H1 (cell line): Measurements from ENCODE around the gene MRPS6. TPM values are rescaled to one million over a fixed set of nuclear protein-coding genes. Genes with fewer than 3 reads are reported as not detected.

Source experiments
- CTCF ChIA-PET: fragments of 300-600 bp; sonication (Branson Sonifier 250); formaldehyde crosslinking; loops from one replicate; lab custom pipeline; 2021; ENCODE audit not compliant: partially characterized antibody; lab: Charles Lee
- POLR2A ChIA-PET: fragments of 300-600 bp; sonication (Branson Sonifier 250); formaldehyde crosslinking; loops from one replicate; lab custom pipeline; 2021; ENCODE audit warnings: inconsistent platforms; ENCODE audit not compliant: partially characterized antibody; lab: Charles Lee
- DNase-seq, 2 experiments: peaks; one replicate each; pipeline versions ENCODE4 v3.0.0 to v3.0.0-alpha.2; 2010 to 2022; ENCODE audit warnings: low spot score in 2 of 2, low read depth in 1 of 2, mixed read lengths in 1 of 2
- FAIRE-seq: peaks from 2 replicates; lab custom pipeline; 2011; peaks lifted over from hg19 to GRCh38; lab: Jason Lieb, UNC
- H2AFZ ChIP-seq: 2 replicates; pipeline ENCODE4 v1.8.1; 2012; ENCODE audit warnings: low read length, inconsistent platforms
- H2AK5ac ChIP-seq: 2 replicates; pipeline ENCODE4 v1.6.1; 2013; ENCODE audit warnings: low read depth, low read length
- H2BK120ac ChIP-seq: replicated peaks from 2 replicates; pipeline ENCODE3; 2013; ENCODE audit warnings: low read depth, low read length, inconsistent platforms
- H2BK12ac ChIP-seq: 2 replicates; pipeline ENCODE4 v1.6.1; 2013; ENCODE audit warnings: low read depth, low read length
- H2BK15ac ChIP-seq: 2 replicates; pipeline ENCODE4 v1.6.1; 2013; ENCODE audit warnings: low read length
- H2BK20ac ChIP-seq: 2 replicates; pipeline ENCODE4 v1.6.1; 2013; ENCODE audit warnings: low read length
- H2BK5ac ChIP-seq: 2 replicates; pipeline ENCODE4 v1.6.1; 2013; ENCODE audit warnings: low read depth, low read length
- H3K14ac ChIP-seq: 2 replicates; pipeline ENCODE4 v1.6.1; 2013; ENCODE audit warnings: inconsistent platforms; ENCODE audit not compliant: insufficient read length
- H3K18ac ChIP-seq: 2 replicates; pipeline ENCODE4 v1.6.1; 2013; ENCODE audit warnings: low read length; ENCODE audit errors: extremely low read depth
- H3K23ac ChIP-seq: 2 replicates; pipeline ENCODE4 v1.6.1; 2013; ENCODE audit warnings: inconsistent platforms; ENCODE audit not compliant: insufficient read length
- H3K23me2 ChIP-seq: 2 replicates; pipeline ENCODE4 v1.6.1; 2013; ENCODE audit warnings: low read depth, low read length
- H3K27ac ChIP-seq: 2 replicates; pipeline ENCODE4 v1.6.1; 2011; ENCODE audit warnings: low read depth, low read length, inconsistent platforms
- H3K27me3 ChIP-seq, 4 experiments: replicated peaks in 1 of 4; 1 replicate in 1 of 4; 2 replicates in 3 of 4; pipeline versions ENCODE4 v1.6.1 to v1.8.1; 2011 to 2013; ENCODE audit warnings: low read length in 3 of 4, mild to moderate bottlenecking in 3 of 4, inconsistent platforms in 2 of 4, mixed read lengths in 2 of 4, moderate library complexity in 1 of 4; ENCODE audit not compliant: control insufficient read depth in 3 of 4, insufficient read depth in 3 of 4; ENCODE audit errors: extremely low read depth in 1 of 4
- H3K36me3 ChIP-seq, 4 experiments: 2 replicates each; pipeline versions ENCODE4 v1.6.1 to v1.8.1; 2011 to 2013; ENCODE audit warnings: mild to moderate bottlenecking in 4 of 4, low read length in 3 of 4, moderate library complexity in 2 of 4, control low read depth in 1 of 4, inconsistent platforms in 1 of 4; ENCODE audit not compliant: insufficient read depth in 4 of 4, control insufficient read depth in 2 of 4
- H3K4ac ChIP-seq: replicated peaks from 2 replicates; pipeline ENCODE3; 2013; ENCODE audit warnings: low read length, low read depth, mixed read lengths, inconsistent platforms; ENCODE audit not compliant: insufficient read length
- H3K4me1 ChIP-seq, 4 experiments: replicated peaks in 1 of 4; 1 replicate in 1 of 4; 2 replicates in 3 of 4; pipeline versions ENCODE4 v1.6.1 to v1.8.1; 2011 to 2013; ENCODE audit warnings: low read length in 3 of 4, inconsistent platforms in 2 of 4, mixed read lengths in 1 of 4; ENCODE audit not compliant: insufficient read depth in 4 of 4, control insufficient read depth in 3 of 4
- H3K4me2 ChIP-seq, 2 experiments: 2 replicates each; pipeline versions ENCODE4 v1.6.1 to v1.8.1; 2011 to 2013; ENCODE audit warnings: low read depth in 2 of 2, low read length in 2 of 2, control low read depth in 1 of 2, inconsistent platforms in 1 of 2, mild to moderate bottlenecking in 1 of 2; ENCODE audit not compliant: insufficient read depth in 1 of 2
- H3K4me3 ChIP-seq, 4 experiments: fragments of 200-600, 300-600 bp in 1 of 4; sonication (generic), shearing (Covaris generic), sonication (Bioruptor Twin) in 1 of 4; 2 replicates each; pipeline versions ENCODE4 v1.5.1 to v1.8.1; 2011 to 2016; ENCODE audit warnings: low read length in 4 of 4, low read depth in 3 of 4, control low read depth in 2 of 4, inconsistent platforms in 2 of 4, mild to moderate bottlenecking in 2 of 4, mixed read lengths in 1 of 4, moderate library complexity in 1 of 4; ENCODE audit not compliant: insufficient read depth in 2 of 4; ENCODE audit errors: extremely low read depth in 1 of 4
- H3K56ac ChIP-seq: replicated peaks from 2 replicates; pipeline ENCODE3; 2013; ENCODE audit warnings: low read depth, mild to moderate bottlenecking, mixed read lengths, low read length, inconsistent platforms; ENCODE audit not compliant: insufficient read length
- H3K79me1 ChIP-seq: 2 replicates; pipeline ENCODE4 v1.6.1; 2013; ENCODE audit warnings: low read depth, low read length, control low read depth
- H3K79me2 ChIP-seq, 2 experiments: 2 replicates each; pipeline versions ENCODE4 v1.6.1 to v1.8.1; 2012 to 2013; ENCODE audit warnings: low read length in 2 of 2, mild to moderate bottlenecking in 2 of 2, inconsistent platforms in 1 of 2; ENCODE audit not compliant: insufficient read depth in 2 of 2, control insufficient read depth in 1 of 2
- H3K9ac ChIP-seq, 4 experiments: replicated peaks in 1 of 4; 1 replicate in 1 of 4; 2 replicates in 3 of 4; pipeline versions ENCODE4 v1.6.1 to v1.8.1; 2011 to 2013; ENCODE audit warnings: low read depth in 3 of 4, low read length in 3 of 4, control low read depth in 2 of 4, mild to moderate bottlenecking in 2 of 4, moderate library complexity in 2 of 4, inconsistent platforms in 1 of 4; ENCODE audit errors: extremely low read depth in 1 of 4
- H3K9me3 ChIP-seq, 2 experiments: 2 replicates each; pipeline versions ENCODE4 v1.6.1 to v1.8.1; 2012 to 2013; ENCODE audit warnings: mild to moderate bottlenecking in 2 of 2, moderate library complexity in 2 of 2, control low read depth in 1 of 2, inconsistent platforms in 1 of 2, low read depth in 1 of 2, low read length in 1 of 2, mixed read lengths in 1 of 2; ENCODE audit not compliant: insufficient read depth in 2 of 2
- H4K20me1 ChIP-seq, 2 experiments: replicated peaks in 1 of 2; 2 replicates each; pipeline versions ENCODE3 to v1.8.1; 2011 to 2013; ENCODE audit warnings: inconsistent platforms in 2 of 2, low read length in 2 of 2, mild to moderate bottlenecking in 1 of 2; ENCODE audit not compliant: insufficient read depth in 2 of 2, control insufficient read depth in 1 of 2
- H4K5ac ChIP-seq: 2 replicates; pipeline ENCODE4 v1.6.1; 2013; ENCODE audit warnings: low read length, low read depth, mixed read lengths, inconsistent platforms; ENCODE audit not compliant: insufficient read length
- H4K8ac ChIP-seq: 2 replicates; pipeline ENCODE4 v1.8.0; 2013; ENCODE audit warnings: mild to moderate bottlenecking, moderate library complexity, low read length, inconsistent platforms; ENCODE audit not compliant: insufficient read depth; ENCODE audit errors: extremely low read depth
- H4K91ac ChIP-seq: replicated peaks from 2 replicates; pipeline ENCODE3; 2013; ENCODE audit warnings: low read length, mixed read lengths, inconsistent platforms; ENCODE audit not compliant: insufficient read length
- ATF2 ChIP-seq: IDR thresholded peaks from 2 replicates; pipeline ENCODE4 v1.6.1; 2012; ENCODE audit warnings: low read length, inconsistent platforms
- BACH1 ChIP-seq: IDR thresholded peaks from 2 replicates; pipeline ENCODE4 v1.6.1; 2012; ENCODE audit warnings: low read length, improper control_type of control experiment
- CREB1 ChIP-seq: IDR thresholded peaks from 2 replicates; pipeline ENCODE4 v1.6.1; 2012; ENCODE audit warnings: inconsistent platforms
- EP300 ChIP-seq, 2 experiments: IDR thresholded peaks; 1 replicate in 1 of 2; 2 replicates in 1 of 2; pipeline ENCODE4 v1.6.1; 2011 to 2012; ENCODE audit warnings: low read depth in 2 of 2, low read length in 2 of 2, mild to moderate bottlenecking in 2 of 2, borderline replicate concordance in 1 of 2, inconsistent platforms in 1 of 2, moderate library complexity in 1 of 2
- EZH2 ChIP-seq: fragments of 200-600 bp; sonication (generic); IDR thresholded peaks from 2 replicates; pipeline ENCODE4 v1.7.1; 2012; ENCODE audit warnings: low read depth, mild to moderate bottlenecking, moderate library complexity, low read length, inconsistent platforms; ENCODE audit not compliant: severe bottlenecking
- HDAC6 ChIP-seq: IDR thresholded peaks from one replicate; pipeline ENCODE4 v1.7.1; 2012; ENCODE audit warnings: low read depth, mild to moderate bottlenecking, inconsistent platforms, low read length, moderate library complexity
- JUN ChIP-seq: IDR thresholded peaks from 2 replicates; pipeline ENCODE4 v1.6.1; 2011; ENCODE audit warnings: low read depth, mild to moderate bottlenecking, improper control_type of control experiment, low read length
- JUND ChIP-seq: IDR thresholded peaks from 2 replicates; pipeline ENCODE4 v1.6.1; 2011; ENCODE audit warnings: mild to moderate bottlenecking, improper control_type of control experiment, low read length
- PHF8 ChIP-seq: fragments of 200-600 bp; sonication (generic); conservative IDR thresholded peaks from 2 replicates; pipeline ENCODE4 v1.7.1; 2012; ENCODE audit warnings: low read depth, mild to moderate bottlenecking, inconsistent platforms, low read length, moderate library complexity
- RXRA ChIP-seq: IDR thresholded peaks from 2 replicates; pipeline ENCODE4 v1.6.1; 2011; ENCODE audit warnings: low read depth, mild to moderate bottlenecking, low read length, moderate library complexity; ENCODE audit not compliant: insufficient read depth
- SIRT6 ChIP-seq: IDR thresholded peaks from one replicate; pipeline ENCODE4 v1.7.1; 2012; ENCODE audit warnings: low read length, inconsistent platforms
- TAF7 ChIP-seq: optimal IDR thresholded peaks from 2 replicates; pipeline ENCODE3; 2011; ENCODE audit warnings: low read depth, mild to moderate bottlenecking, inconsistent platforms, low read length, moderate library complexity, borderline replicate concordance
- TBP ChIP-seq: IDR thresholded peaks from 2 replicates; pipeline ENCODE4 v1.6.1; 2011; ENCODE audit warnings: low read depth, low read length, improper control_type of control experiment
- WGBS, 2 experiments: shearing (Covaris generic) in 1 of 2; methylation state at CpG; one replicate each; pipeline versions ENCODE4 v1.1.6 to v1.1.7; 2013 to 2015; ENCODE audit warnings: low lambda C conversion rate in 2 of 2, mixed read lengths in 2 of 2, inconsistent platforms in 1 of 2, low coverage in 1 of 2, missing lambda C conversion rate in 1 of 2; ENCODE audit not compliant: insufficient replicate concordance in 2 of 2, insufficient coverage in 1 of 2, insufficient read length in 1 of 2; ENCODE audit errors: extremely low coverage in 1 of 2, missing lambda C conversion rate in 1 of 2; 5-methylcytosine and 5-hydroxymethylcytosine counted together
- polyA plus RNA-seq, 7 experiments: library from polyadenylated mRNA; depleted of rRNA in 3 of 7; stranded (reverse) in 5 of 7; unstranded in 2 of 7; fragments of >200 nt in 5 of 7; fragments of 200-250 nt in 2 of 7; gene quantifications; 1 replicate in 5 of 7; 2 replicates in 1 of 7; 4 replicates in 1 of 7; pipeline versions ENCODE4 v1.2.1 to v1.2.3, GENCODE V29; 2011 to 2013; ENCODE audit warnings: missing spikeins in 2 of 7, mixed read lengths in 2 of 7
- total RNA-seq: library from RNA; stranded (reverse); fragmentation: NEBNext Ultra II Directional; extraction: Animal tissue kit (Norgen Biotek cat#: 25700); gene quantifications from 2 replicates; pipeline ENCODE4 v1.2.1, GENCODE V29; 2021

The MRPS6 gene
- total and polyA plus RNA-seq, 2 of the 8 experiments (the other 6 are each of a cell fraction or from before 2014, with no cell fraction given) = 62.7 to 156 TPM

- Histone ChIP-seq H3K79me1 (peaks cover 13% of the 10 kb centered on the region), H4K8ac (no peak overlapping the region; the same call in 1 of the 2 replicates), H3K9ac (no peak overlapping the region), H3K56ac (no peak overlapping the region), H4K20me1 (peaks cover 14 to 16% of the 10 kb centered on the region in 2 experiments), H4K91ac (no peak overlapping the region), H3K79me2 (peaks cover 8 to 100% of the 10 kb centered on the region in 2 experiments; a peak in 2 of 4 replicates), H2BK12ac (no peak overlapping the region), H3K14ac (no peak overlapping the region), H3K4ac (no peak overlapping the region), H3K23me2 (no peaks in the 10 kb centered on the region), H2AK5ac (no peak overlapping the region), H3K4me2 (no peak overlapping the region), H3K27me3 (no peaks in the 10 kb centered on the region), H3K36me3 (peaks cover 0 to 20% (median 12%) of the 10 kb centered on the region in 4 experiments; a peak in 5 of 8 replicates), H3K23ac (no peak overlapping the region), H2BK15ac (no peak overlapping the region), H3K27ac (no peak overlapping the region), H2BK20ac (no peak overlapping the region), H2BK120ac (no peak overlapping the region), H3K4me3 (no peak overlapping the region), H3K18ac (no peak overlapping the region), H4K5ac (no peak overlapping the region), H2BK5ac (no peak overlapping the region), H3K4me1 (peaks cover 0 to 11% (median 6%) of the 10 kb centered on the region in 4 experiments; a peak in 4 of 7 replicates), H3K9me3 (no peaks in the 10 kb centered on the region), H2AFZ (no peak overlapping the region)
- WGBS, 2 experiments = 94% methylated on average over 2 of the region's 2 CpGs; no CpG with 5 or more reads in 1 of the 2 experiments
- DNase-seq (no peak), FAIRE-seq (no peak)
- ChIA-PET CTCF (no interaction called here), POLR2A (no interaction called here)
- TF ChIP-seq BACH1 = no peak
- no peak for TF ChIP-seq JUND
- no peak for TF ChIP-seq CREB1
- TF ChIP-seq EZH2 = no peak
- no peak for TF ChIP-seq ATF2
- TF ChIP-seq TAF7 = no peak
- no peak for TF ChIP-seq TBP
- no peak for TF ChIP-seq HDAC6
- no peak for TF ChIP-seq SIRT6
- no peak for TF ChIP-seq EP300 (IDR thresholded peaks at IDR 0.05; ENCODE audit: borderline replicate concordance in 1 of 2, low read depth in 2 of 2, low read length in 2 of 2)
- TF ChIP-seq JUN = no peak
- TF ChIP-seq RXRA = no peak
- no peak for TF ChIP-seq PHF8
Observed at GRCh38 chr21:34097442-34097841, 24.1 kb downstream of the MRPS6 start.
